T-cell (primary cell): ENCODE measurements around the gene PTPN2. TPM values are rescaled to one million over a fixed set of nuclear protein-coding genes. Genes with fewer than 3 reads are reported as not detected.
"Not testable (repeated sequence)": the region's sequence is repeated elsewhere in the genome, so short reads cannot be mapped to it uniquely, and the experiment has no call there.

Experiments
- ATAC-seq, 4 experiments: fragments of 200-7000 bp in 3 of 4; fragments of 150-1000 bp in 1 of 4; cut with Tn5 transposase; replicated peaks in 1 of 4; 1 replicate in 3 of 4; 2 replicates in 1 of 4; pipeline ENCODE4 v1.10.0; 2021; ENCODE audit warnings: moderate library complexity in 3 of 4, mild to moderate bottlenecking in 2 of 4, moderate number of reproducible peaks in 1 of 4
- CTCF ChIA-PET, 2 donors: fragments of 300-600 bp; sonication (Branson Sonifier 250); formaldehyde crosslinking; loops; one replicate each; lab custom pipeline; 2022; ENCODE audit warnings: antibody characterized with exemption in 2 of 2; lab: Charles Lee
- POLR2A ChIA-PET, 2 donors: fragments of 300-600 bp; sonication (Branson Sonifier 250); formaldehyde crosslinking; loops; one replicate each; lab custom pipeline; 2022; ENCODE audit warnings: antibody characterized with exemption in 2 of 2; lab: Charles Lee
- DNase-seq, 35 experiments: peaks; one replicate each; pipeline versions ENCODE4 v3.0.0 to v3.0.0-alpha.2; 2013 to 2023
- H3K27ac ChIP-seq: one replicate; pipeline ENCODE4 v1.5.1; 2013; ENCODE audit warnings: low read length
- H3K27me3 ChIP-seq, 2 experiments: replicated peaks in 1 of 2; 1 replicate in 1 of 2; 2 replicates in 1 of 2; pipeline versions ENCODE4 v1.6.1 to v1.7.0; 2013; ENCODE audit warnings: low read length in 1 of 2, mixed read lengths in 1 of 2; ENCODE audit not compliant: control insufficient read depth in 2 of 2, insufficient read depth in 2 of 2; ENCODE audit errors: extremely low read depth in 1 of 2
- H3K36me3 ChIP-seq, 2 donors: 1 replicate in 1 of 2; 2 replicates in 1 of 2; pipeline versions ENCODE4 v1.6.1 to v1.7.0; 2013; ENCODE audit warnings: low read length in 1 of 2; ENCODE audit not compliant: control insufficient read depth in 2 of 2, insufficient read depth in 1 of 2; ENCODE audit errors: extremely low read depth in 1 of 2
- H3K4me1 ChIP-seq, 2 experiments: 1 replicate in 1 of 2; 2 replicates in 1 of 2; pipeline versions ENCODE4 v1.6.1 to v1.7.0; 2013; ENCODE audit warnings: low read length in 2 of 2, mixed read lengths in 1 of 2; ENCODE audit not compliant: insufficient read depth in 2 of 2, control insufficient read depth in 1 of 2; ENCODE audit errors: extremely low read depth in 1 of 2
- H3K4me3 ChIP-seq, 2 donors: 1 replicate in 1 of 2; 2 replicates in 1 of 2; pipeline versions ENCODE4 v1.5.1 to v1.7.0; 2013; ENCODE audit warnings: mild to moderate bottlenecking in 2 of 2, low read length in 1 of 2, moderate library complexity in 1 of 2; ENCODE audit not compliant: control insufficient read depth in 1 of 2; ENCODE audit errors: extremely low read depth in 1 of 2
- H3K9me3 ChIP-seq: 2 replicates; pipeline ENCODE4 v1.7.0; 2013
- H3K27ac Mint-ChIP-seq, 2 donors: one replicate each; pipeline ENCODE4 v1.8.0; 2020 to 2021; ENCODE audit warnings: mild to moderate bottlenecking in 2 of 2, mixed read lengths in 2 of 2
- H3K27me3 Mint-ChIP-seq, 2 donors: one replicate each; pipeline ENCODE4 v1.8.0; 2021 to 2022; ENCODE audit warnings: mixed read lengths in 2 of 2
- H3K36me3 Mint-ChIP-seq: one replicate; pipeline ENCODE4 v1.8.0; 2021; ENCODE audit warnings: mixed read lengths
- H3K4me1 Mint-ChIP-seq, 3 donors: one replicate each; pipeline ENCODE4 v1.8.0; 2020 to 2022; ENCODE audit warnings: mixed read lengths in 3 of 3, mild to moderate bottlenecking in 1 of 3
- H3K4me3 Mint-ChIP-seq, 3 donors: one replicate each; pipeline ENCODE4 v1.8.0; 2020 to 2022; ENCODE audit warnings: mild to moderate bottlenecking in 3 of 3, mixed read lengths in 3 of 3, moderate library complexity in 3 of 3
- H3K9me3 Mint-ChIP-seq, 3 donors: one replicate each; pipeline ENCODE4 v1.8.0; 2020 to 2022; ENCODE audit warnings: mixed read lengths in 3 of 3
- WGBS: methylation state at CpG from one replicate; pipeline ENCODE4 v1.1.5; 2013; ENCODE audit warnings: missing lambda C conversion rate; ENCODE audit not compliant: insufficient coverage; 5-methylcytosine and 5-hydroxymethylcytosine counted together
- total RNA-seq, 35 experiments: library from RNA in 6 of 35; stranded (reverse) in 6 of 35; fragments of 120-200 nt in 1 of 35; gene quantifications; one replicate each; pipeline versions ENCODE4 v1.2.1 to v1.2.4 and lab custom pipeline; 2013 to 2026

PTPN2 gene
- total RNA-seq, 5 donors from 2014 or later (not counting 1 experiment from before 2014, with no cell fraction given): 44.8 to 78.4 (median 57.2) TPM

GRCh38 chr18:12904012-12904516 lies 20.0 kb upstream of the PTPN2 start:
- CTCF ChIA-PET: interaction anchor here (1.2 to 2.4 kb wide), 3 partner anchors 9 to 177 kb away, joined by 3 to 7 read pairs (median 4); no protein-coding TSS in a partner anchor
- Mint-ChIP-seq H3K36me3 (no peaks in the 10 kb centered on the region), H3K9me3 (no peaks in the 10 kb centered on the region), H3K27me3 (peaks cover 0 to 7% of the 10 kb centered on the region in 2 donors), H3K27ac (peak overlapping the region; percentile 88 to 91), H3K4me3 (peak overlapping the region; percentile 53 to 76 (median 64)), H3K4me1 (peaks cover 7 to 9% (median 9%) of the 10 kb centered on the region in 3 donors)
- Histone ChIP-seq H3K36me3 (no peaks in the 10 kb centered on the region), H3K4me1 (peaks cover 0 to 14% of the 10 kb centered on the region in 2 experiments), H3K9me3 (no peaks in the 10 kb centered on the region), H3K27me3 (peaks cover 0 to 12% of the 10 kb centered on the region in 2 experiments), H3K4me3 (peak overlapping the region in 1 of 2 donors; percentile 29), H3K27ac (peak overlapping the region; percentile 68)
- WGBS: 50% methylated on average over 1 of the region's 8 CpGs
- ATAC-seq: peak; percentile 45 to 64 (median 58)
- POLR2A ChIA-PET: interaction anchor here (0.6 to 0.7 kb wide), 2 partner anchors 63 to 619 kb away, joined by 4 read pairs; no protein-coding TSS in a partner anchor
- peak in 7 of 35 experiments; percentile 9 to 40 (median 15) for DNase-seq

GRCh38 chr18:12901208-12901607 lies 17.2 kb upstream of the PTPN2 start:
- not testable (repeated sequence) for H3K4me3 ChIP-seq

GRCh38 chr18:12896784-12897333 lies 12.8 kb upstream of the PTPN2 start:
- 14% methylated on average over 12 of the region's 51 CpGs for WGBS
- Histone ChIP-seq H3K4me3 (peak overlapping the region in 1 of 2 donors; percentile 17), H3K27me3 (peaks cover 2 to 17% of the 10 kb centered on the region in 2 experiments), H3K4me1 (peaks cover 0 to 11% of the 10 kb centered on the region in 2 experiments)
- H3K36me3 ChIP-seq, H3K9me3 ChIP-seq, H3K36me3 Mint-ChIP-seq, H3K27ac Mint-ChIP-seq, H3K9me3 Mint-ChIP-seq, H3K27ac ChIP-seq: not testable (repeated sequence)
- ChIA-PET POLR2A (interaction anchor here (0.6 to 0.7 kb wide), 3 partner anchors 14 to 100 kb away, joined by 4 to 5 read pairs (median 5); no protein-coding TSS in a partner anchor), CTCF (interaction anchor here in 1 of 2 donors (0.6 to 1.1 kb wide), 2 partner anchors 9 to 12 kb away, joined by 3 to 6 read pairs; no protein-coding TSS in a partner anchor)
- DNase-seq (peak in 4 of 35 experiments; percentile 19 to 49 (median 26)), ATAC-seq (peak in 2 of 4 experiments; percentile 47 to 66)
- peak overlapping the region; percentile 52 to 65 (median 64) for H3K4me3 Mint-ChIP-seq
- peaks cover 15 to 18% of the 10 kb centered on the region in 2 donors for H3K27me3 Mint-ChIP-seq
- peaks cover 5 to 14% (median 8%) of the 10 kb centered on the region in 3 donors for H3K4me1 Mint-ChIP-seq

More at GRCh38 chr18:12901208-12901607, 17.2 kb upstream of the PTPN2 start:
- ATAC-seq, H3K27me3 Mint-ChIP-seq, H3K36me3 ChIP-seq, CTCF ChIA-PET, H3K27ac Mint-ChIP-seq, H3K9me3 Mint-ChIP-seq, H3K27me3 ChIP-seq, H3K27ac ChIP-seq, H3K9me3 ChIP-seq, DNase-seq, POLR2A ChIA-PET, H3K36me3 Mint-ChIP-seq, H3K4me3 Mint-ChIP-seq: not testable (repeated sequence)
- WGBS: 100% methylated on average over 2 of the region's 12 CpGs
- peaks cover 10 to 11% (median 11%) of the 10 kb centered on the region in 3 donors for H3K4me1 Mint-ChIP-seq
- H3K4me1 ChIP-seq: peaks cover 0 to 21% of the 10 kb centered on the region in 2 experiments

GRCh38 chr18:12895626-12896025 lies 11.6 kb upstream of the PTPN2 start:
- Histone ChIP-seq H3K9me3 (no peaks in the 10 kb centered on the region), H3K4me3 (no peak overlapping the region), H3K27ac (no peak overlapping the region), H3K4me1 (peaks cover 0 to 11% of the 10 kb centered on the region in 2 experiments), H3K27me3 (peaks cover 2 to 17% of the 10 kb centered on the region in 2 experiments), H3K36me3 (no peaks in the 10 kb centered on the region)
- Mint-ChIP-seq H3K4me1 (peaks cover 5 to 14% (median 8%) of the 10 kb centered on the region in 3 donors), H3K27ac (no peak overlapping the region), H3K4me3 (no peak overlapping the region), H3K27me3 (peaks cover 15 to 18% of the 10 kb centered on the region in 2 donors), H3K9me3 (no peaks in the 10 kb centered on the region), H3K36me3 (no peaks in the 10 kb centered on the region)
- ChIA-PET CTCF (interaction anchor here (0.6 to 1.2 kb wide), 4 partner anchors 8 to 49 kb away, joined by 3 to 7 read pairs (median 6); no protein-coding TSS in a partner anchor), POLR2A (interaction anchor here in 1 of 2 donors (0.6 kb wide), 1 partner anchor 9 kb away, joined by 3 read pairs; no protein-coding TSS in a partner anchor)
- no peak for ATAC-seq
- DNase-seq: no peak
- WGBS: no CpG with 5 or more reads among the region's 2 CpGs

DNA sequence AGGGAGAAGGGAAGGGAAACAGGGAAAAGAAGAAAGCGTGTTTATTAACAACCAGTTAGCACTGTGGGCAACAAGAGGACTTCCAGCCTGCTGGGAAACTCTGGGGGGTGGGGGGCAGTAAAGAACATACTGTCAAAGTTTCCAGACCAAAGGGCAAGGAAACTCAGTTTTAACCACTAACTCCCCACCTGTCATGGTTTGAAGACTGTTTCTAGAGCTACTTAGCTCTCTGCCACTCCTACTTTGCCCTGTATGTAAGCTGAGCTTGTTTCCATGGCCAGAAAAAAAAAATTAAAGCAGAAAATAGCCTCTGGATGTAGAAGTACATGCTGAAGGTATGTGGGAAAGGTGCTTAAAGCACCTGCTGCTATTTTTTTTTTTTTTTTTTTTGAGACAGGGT lies 11.0 kb upstream of the PTPN2 start:
- Histone ChIP-seq H3K27me3 (peaks cover 2 to 17% of the 10 kb centered on the region in 2 experiments), H3K4me1 (peaks cover 0 to 11% of the 10 kb centered on the region in 2 experiments), H3K36me3 (no peaks in the 10 kb centered on the region), H3K4me3 (no peak overlapping the region), H3K27ac (no peak overlapping the region), H3K9me3 (no peaks in the 10 kb centered on the region)
- H3K27me3 Mint-ChIP-seq: peaks cover 15 to 18% of the 10 kb centered on the region in 2 donors
- H3K27ac Mint-ChIP-seq: no peak overlapping the region
- H3K4me3 Mint-ChIP-seq: no peak overlapping the region
- no CpG with 5 or more reads among the region's 1 CpG for WGBS
- H3K36me3 Mint-ChIP-seq: no peaks in the 10 kb centered on the region
- H3K4me1 Mint-ChIP-seq: peaks cover 5 to 14% (median 8%) of the 10 kb centered on the region in 3 donors
- no peak for DNase-seq
- ATAC-seq: no peak
- POLR2A ChIA-PET: no interaction called here
- CTCF ChIA-PET: interaction anchor here (0.6 to 1.2 kb wide), 7 partner anchors 9 to 161 kb away, joined by 3 to 7 read pairs (median 3); partner anchors contain the start of gene PTPN2 (in 1 of the 2)
- no peaks in the 10 kb centered on the region for H3K9me3 Mint-ChIP-seq

- ChIA-PET CTCF (interaction anchor here (0.6 to 1.5 kb wide), 5 partner anchors 9 to 241 kb away, joined by 3 to 5 read pairs (median 3); no protein-coding TSS in a partner anchor), POLR2A (no interaction called here)
- Histone ChIP-seq H3K4me3 (no peak overlapping the region), H3K9me3 (no peaks in the 10 kb centered on the region), H3K27me3 (peaks cover 2 to 12% of the 10 kb centered on the region in 2 experiments), H3K36me3 (no peaks in the 10 kb centered on the region), H3K4me1 (peaks cover 0 to 4% of the 10 kb centered on the region in 2 experiments), H3K27ac (no peak overlapping the region)
- Mint-ChIP-seq H3K4me3 (no peak overlapping the region), H3K9me3 (no peaks in the 10 kb centered on the region), H3K36me3 (no peaks in the 10 kb centered on the region), H3K27me3 (peaks cover 15 to 18% of the 10 kb centered on the region in 2 donors), H3K4me1 (peaks cover 4 to 12% (median 11%) of the 10 kb centered on the region in 3 donors), H3K27ac (no peak overlapping the region)
- no peak for DNase-seq
- ATAC-seq: no peak
- whole genome bisulfite sequencing: no CpG with 5 or more reads among the region's 6 CpGs
Observed at GRCh38 chr18:12891561-12891960, 7.5 kb upstream of the PTPN2 start.
